ENCODE data around the gene CASZ1.

Gene CASZ1

DNA sequence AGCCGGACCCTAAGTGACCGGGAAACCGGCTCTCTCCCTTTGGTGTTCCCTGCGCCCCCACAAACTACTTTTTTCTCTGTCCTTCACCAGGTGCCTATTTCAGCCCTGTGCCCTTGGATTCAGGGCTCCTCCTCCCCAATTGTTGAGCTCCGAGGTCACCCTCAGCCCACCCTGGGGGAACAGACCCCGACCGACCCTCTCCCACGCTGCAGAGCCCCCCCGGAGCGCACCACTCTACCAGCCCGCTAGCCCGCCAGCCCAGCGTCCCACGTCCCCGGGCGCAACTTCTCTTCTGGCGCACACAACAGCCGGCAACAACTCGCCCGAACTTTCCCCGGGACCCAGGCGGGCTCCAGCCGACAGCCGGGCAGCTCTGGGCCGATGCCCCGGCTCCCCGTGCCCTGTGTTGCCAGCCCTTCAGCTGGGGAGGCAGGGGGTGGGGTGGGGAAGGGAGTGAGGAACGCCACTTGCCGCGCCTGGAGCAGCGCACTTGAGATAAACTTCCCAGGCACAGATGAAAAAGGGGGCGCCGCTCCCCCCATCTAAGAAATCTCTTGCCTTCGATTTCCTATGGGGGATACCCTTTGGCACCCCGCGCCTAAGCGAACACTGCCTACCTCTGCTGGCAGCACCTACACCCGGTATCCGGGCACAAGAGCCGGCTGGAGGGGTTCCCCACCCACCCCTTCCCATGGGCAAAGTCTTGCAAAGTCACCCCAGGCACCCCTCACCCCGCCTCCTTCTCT, 997 bp downstream of the CASZ1 start:
- no peak for DNase-seq

DNA sequence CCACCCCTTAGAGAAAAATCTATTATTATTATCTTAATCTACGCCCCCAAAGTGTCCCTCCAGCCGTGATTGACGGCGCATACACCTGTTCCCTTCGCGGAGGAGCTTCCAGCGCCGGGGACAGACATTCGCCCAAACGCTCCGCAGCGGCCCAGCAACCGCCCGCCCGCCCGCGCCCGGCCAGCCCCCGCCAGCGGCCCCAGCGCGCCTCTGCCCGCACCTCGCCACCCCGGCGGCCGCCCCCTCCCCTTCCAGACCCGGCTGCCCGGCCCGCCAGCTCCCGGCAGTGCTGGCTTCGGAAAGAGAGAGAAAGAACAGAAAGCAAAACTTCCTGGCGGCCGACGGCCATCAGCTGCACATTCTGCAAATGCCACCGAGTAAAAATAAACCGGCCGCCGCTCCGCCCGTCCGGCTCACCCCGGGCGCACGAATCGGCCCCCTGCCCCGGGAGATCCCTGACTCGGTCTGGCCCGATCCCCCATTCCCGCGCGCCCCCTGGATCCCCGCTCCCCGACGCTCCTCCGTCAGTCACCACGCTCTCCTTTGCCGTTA, 1.6 kb downstream of the CASZ1 start:
- DNase-seq: no peak

GRCh38 chr1:10793129-10793651, 3.3 kb downstream of the CASZ1 start:
- no peak for DNase-seq

DNA sequence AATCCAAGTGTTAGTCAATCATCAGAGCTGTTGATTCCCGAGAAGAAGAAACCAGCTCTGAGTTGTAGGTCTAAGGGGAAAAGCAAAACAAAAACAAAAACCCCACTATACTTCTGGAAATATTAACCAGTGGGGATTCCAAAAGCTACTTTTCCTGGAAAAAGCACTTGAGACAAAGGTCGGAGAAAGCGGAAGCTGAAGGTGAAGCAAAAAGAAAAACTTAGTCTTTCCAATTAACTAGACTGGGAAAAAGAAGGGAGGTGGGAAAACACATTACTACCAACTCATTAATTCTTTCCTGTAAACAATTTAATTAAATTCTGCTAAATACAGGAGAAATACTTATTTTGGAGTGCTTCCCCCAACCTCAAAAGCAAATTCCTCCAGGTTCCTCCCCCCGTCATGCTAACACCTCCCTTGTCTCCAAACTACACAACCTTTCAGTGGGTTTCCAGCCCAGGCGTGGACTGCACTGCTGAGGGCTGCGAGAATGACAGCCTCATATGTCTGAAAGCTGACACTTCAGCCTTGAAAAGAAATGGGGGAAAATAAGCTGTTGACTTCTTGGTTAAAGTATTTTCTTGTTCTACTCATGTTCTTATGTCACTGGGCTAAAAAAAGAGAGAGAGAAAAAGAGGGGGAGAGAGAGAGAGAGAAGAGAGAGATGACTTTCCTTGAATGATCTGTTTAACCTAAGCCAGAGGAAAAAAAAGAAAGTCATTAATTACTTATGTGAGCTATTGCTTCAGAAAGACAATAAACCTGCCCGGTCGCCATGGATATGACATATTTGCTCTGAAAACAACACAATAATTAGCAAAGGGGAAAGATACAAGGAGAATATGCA, 5.1 kb downstream of the CASZ1 start:
- DNase-seq: peak; percentile 56

DNA sequence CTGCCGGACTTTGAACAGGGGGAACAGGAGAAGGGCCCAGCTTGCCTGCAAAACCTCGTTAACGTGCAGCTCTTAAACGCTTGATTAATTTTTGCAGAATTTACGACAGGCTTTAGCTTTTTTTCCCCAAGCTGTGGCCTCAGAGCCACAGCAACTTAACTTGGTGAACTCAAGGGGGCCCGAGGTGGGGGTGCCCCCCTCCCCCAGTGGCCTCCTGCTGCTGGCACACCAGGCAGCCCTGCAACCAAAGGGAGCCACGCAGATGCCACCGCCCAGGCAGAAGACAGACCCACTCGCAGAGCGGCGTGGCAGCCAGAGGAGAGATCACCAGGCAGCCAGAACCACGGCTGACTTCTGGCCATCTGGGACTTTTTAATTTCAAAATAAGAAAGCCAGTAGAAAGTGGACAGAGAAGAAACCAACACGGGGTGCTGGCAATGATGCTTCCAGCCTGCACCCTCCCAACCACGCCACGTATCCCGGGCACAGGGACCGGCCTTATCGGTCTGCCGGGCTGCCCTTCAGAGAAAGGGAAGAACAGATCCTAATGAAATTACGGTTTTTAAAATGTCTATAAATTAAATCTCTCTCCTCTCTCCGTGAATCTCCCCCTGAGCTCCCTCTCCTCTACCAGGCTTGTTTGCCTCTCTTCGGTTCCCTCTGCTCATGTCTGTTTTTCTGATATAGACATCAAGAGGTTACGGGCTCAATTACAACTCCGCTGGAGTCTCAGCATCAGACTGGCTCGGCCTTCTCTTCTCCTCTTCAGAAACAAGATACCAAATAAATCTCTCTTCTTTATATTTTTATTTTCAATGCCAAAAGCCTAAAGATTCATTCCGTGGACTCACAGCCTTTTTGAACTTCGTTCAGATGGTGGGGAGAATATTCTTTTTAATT, 6.4 kb downstream of the CASZ1 start:
- no peak for DNase-seq

- no peak for DNase-seq
These were observed 7.2 kb downstream of the CASZ1 start for GRCh38 chr1:10789047-10789791.

GRCh38 chr1:10788592-10789006, 7.8 kb downstream of the CASZ1 start:
- DNase-seq: no peak

DNA sequence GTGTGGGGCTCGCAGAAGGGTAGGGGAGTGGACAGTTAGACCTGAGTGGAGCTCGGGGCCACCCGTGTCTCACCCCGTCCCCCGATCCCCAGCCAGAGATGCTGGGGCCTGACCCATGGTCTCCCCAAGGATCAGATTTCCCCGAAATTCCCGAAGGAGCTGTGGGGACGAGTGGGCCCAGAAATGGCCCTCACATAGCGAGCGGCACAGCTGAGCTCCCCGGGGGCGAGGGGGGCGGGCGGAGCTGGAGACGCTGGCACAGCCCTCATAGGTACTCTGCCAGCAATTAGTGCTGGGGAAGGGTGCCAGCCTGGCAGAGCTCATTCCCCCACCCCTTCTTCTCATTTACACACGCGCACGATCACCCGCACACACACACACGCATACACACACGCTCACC, 9.2 kb downstream of the CASZ1 start:
- DNase-seq: no peak

DNA sequence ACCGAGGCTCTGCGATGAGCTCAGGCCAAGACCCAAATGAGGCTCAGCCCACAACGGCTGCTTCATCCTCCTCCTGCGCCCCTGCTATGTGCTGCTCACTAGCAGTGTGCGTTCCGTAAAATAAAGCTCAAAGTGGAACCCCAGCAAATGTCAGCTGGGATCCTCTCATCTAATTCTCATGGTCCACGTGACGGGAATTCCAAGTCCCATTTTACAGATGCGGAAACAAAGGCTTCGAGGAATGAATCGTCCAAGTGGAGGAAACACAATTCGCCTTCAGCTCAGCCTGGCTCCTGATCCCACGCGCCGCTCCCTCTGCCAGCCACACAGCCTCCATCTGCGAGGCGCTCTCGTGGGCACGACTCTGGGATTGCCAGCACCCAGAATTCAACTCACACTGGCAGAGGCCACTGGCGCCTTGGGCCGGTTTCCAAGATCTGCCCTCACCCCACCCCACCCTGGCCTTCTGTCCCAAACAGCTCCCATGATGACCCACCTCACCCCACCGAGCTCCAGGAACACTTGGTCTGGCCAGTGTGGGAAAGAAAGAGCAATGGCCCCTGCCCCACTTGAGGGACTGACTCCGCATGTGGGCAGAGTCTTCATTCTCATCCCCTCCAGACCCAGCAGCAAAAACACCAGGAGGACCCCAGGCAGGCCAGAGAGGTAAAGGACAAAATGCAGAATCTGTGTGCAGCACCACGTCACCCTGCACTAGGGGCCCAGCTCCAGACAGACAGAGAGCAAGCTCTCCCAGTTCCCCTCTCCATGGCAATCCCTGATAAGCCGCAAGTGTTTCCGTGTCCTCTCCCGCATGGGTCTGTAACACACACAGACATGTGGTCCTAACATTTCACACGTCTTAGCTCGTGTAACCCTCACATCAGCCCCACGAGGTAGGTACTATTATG, 10.5 kb downstream of the CASZ1 start:
- no peak for DNase-seq

GRCh38 chr1:10784998-10785727, 11.3 kb downstream of the CASZ1 start:
- DNase-seq: no peak

DNA sequence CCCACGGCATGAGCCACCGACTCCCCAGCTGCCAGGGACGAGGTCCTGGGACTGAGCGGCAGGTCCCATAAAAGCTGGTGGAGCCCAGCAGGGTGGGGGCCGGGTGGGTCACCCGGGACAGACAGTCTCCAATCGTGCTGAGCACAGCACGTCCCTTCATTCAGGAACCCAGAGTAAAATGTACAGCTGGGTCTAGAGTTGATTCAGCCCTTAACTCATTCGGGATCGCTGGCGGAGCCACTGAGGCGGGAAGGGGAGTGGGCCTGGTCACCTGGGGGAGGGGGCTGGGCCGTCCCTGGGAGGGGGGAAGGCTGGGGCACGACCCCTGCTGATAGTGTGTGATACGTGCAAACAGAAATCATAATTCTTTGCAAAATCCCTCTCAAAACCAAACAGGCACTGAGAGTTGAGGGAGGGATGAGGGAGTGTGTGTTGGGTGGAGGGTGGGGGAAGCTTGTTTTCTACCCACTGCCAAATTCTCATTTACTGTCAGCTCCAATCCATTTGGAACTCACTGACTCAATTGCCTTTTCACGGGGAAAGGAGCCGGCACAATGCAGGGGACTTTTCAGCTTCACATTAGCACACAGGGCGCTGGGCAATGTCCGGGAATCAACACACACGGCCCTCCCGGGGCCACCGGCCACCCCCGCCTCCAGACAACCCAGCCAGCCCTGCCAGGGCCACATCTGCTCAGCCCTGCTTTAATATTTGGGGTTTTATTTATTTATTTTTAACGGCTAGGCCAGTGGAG, 13.8 kb downstream of the CASZ1 start:
- no peak for DNase-seq

GRCh38 chr1:10781137-10781536, 15.3 kb downstream of the CASZ1 start:
- DNase-seq: no peak

- DNase-seq: no peak
These were observed 16.6 kb downstream of the CASZ1 start for GRCh38 chr1:10779841-10780240.

- peak; percentile 33 for DNase-seq
These were observed 17.2 kb downstream of the CASZ1 start for GRCh38 chr1:10779201-10779600.

DNA sequence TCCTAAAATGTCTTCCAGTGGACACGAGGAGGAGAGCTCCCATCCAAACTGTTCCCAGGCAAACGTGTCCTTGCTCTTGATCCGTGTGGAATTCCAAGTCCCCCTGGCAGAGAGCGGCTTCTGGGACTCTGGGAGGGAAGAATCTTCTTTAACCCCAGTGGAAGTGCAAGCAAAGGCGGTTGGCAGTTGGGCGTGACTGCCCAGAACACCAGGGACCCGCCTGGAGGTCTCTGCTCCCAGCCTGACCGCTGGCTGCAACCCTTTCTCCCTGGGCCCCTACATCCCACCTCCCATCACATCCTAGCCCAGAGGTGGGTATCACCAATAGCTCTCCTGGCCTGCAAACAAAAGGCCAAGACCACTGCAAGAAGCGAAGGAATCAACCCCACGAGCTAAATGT, 17.8 kb downstream of the CASZ1 start:
- no peak for DNase-seq

GRCh38 chr1:10777749-10778574, 18.5 kb downstream of the CASZ1 start:
- DNase-seq: no peak

DNA sequence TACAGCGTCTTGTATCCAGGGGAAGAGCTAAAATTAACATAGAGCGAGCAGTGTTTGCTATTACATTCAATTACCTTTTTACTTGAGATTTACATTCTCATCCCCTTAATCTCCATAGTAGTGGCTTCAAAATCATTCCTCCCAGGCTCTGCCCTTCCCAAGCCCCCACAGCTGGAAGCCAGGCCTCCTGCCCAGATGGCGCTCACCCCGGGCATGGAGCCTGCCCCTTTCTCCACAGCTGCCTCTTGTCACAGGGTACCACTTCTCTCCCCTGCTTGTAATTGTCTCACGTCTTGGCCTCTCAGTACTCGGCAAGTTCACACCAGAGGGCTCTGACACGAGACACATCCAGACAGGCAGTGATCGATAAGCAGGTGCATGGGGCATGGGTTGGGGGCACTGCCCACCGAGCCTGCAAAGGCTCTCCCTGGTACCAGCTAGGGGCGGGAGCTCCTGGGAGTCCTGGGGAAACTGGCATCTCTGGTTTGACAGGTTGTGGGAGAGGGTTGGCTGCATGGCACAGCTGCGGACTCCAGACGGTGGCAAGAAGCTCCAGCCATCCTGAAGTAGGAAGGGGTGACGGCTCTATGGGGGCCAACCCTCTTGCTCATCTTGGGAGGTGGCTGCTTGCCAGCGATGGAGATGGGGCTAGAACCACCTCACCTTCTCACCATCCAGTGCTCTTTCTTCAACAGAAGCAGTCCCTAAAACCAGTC, 20.1 kb downstream of the CASZ1 start:
- DNase-seq: no peak

GRCh38 chr1:10775763-10776162, 20.7 kb downstream of the CASZ1 start:
- DNase-seq: no peak

Data from NCI-H2081 treated with DMSO at 0.1 percent for 48 hours (cell line).